22Rv1 (cell line): ENCODE results near the gene APEH.

Experiments
- ZFX ChIP-seq: fragments of 450-650 bp; IDR thresholded peaks from 2 replicates; pipeline ENCODE4 v1.6.1; 2017; ENCODE audit warnings: antibody characterized with exemption, borderline replicate concordance
- TF ChIP-seq, protein P1 (sequence below): fragments of 450-650 bp; IDR thresholded peaks from 2 replicates; pipeline ENCODE4 v1.5.1; 2017; ENCODE audit warnings: mild to moderate bottlenecking

DNA sequence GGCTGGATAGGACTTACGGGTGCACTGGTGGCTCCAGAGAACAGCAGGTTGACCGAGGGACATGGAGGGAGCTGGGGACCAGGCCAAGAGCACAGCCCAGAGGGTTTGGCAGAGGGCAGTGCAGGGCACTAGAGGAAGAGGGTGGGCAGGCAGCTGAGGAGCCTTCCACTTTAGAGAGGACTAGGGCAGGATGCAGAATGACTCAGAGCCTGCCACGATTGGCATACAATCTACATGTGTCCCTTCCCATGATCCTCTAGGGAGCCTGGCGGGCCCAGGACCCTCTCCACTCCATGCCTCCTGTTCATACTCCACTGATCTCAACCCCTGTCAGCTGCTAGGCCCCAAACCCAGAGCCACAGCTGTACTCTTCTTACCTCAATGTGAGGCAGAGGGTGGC, 14.4 kb upstream of the APEH start:
- TF ChIP-seq, protein P1, sequence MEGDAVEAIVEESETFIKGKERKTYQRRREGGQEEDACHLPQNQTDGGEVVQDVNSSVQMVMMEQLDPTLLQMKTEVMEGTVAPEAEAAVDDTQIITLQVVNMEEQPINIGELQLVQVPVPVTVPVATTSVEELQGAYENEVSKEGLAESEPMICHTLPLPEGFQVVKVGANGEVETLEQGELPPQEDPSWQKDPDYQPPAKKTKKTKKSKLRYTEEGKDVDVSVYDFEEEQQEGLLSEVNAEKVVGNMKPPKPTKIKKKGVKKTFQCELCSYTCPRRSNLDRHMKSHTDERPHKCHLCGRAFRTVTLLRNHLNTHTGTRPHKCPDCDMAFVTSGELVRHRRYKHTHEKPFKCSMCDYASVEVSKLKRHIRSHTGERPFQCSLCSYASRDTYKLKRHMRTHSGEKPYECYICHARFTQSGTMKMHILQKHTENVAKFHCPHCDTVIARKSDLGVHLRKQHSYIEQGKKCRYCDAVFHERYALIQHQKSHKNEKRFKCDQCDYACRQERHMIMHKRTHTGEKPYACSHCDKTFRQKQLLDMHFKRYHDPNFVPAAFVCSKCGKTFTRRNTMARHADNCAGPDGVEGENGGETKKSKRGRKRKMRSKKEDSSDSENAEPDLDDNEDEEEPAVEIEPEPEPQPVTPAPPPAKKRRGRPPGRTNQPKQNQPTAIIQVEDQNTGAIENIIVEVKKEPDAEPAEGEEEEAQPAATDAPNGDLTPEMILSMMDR: no peak
- TF ChIP-seq ZFX: no peak
